ENCODE measurements around the gene REG4. TPM values are rescaled to one million over a fixed set of nuclear protein-coding genes. Genes with fewer than 3 reads are reported as not detected.

Gene REG4
- total and polyA plus RNA-seq, 2 donors (not counting 1 experiment from before 2014, with no cell fraction given) = not detected

GRCh38 chr1:119805746-119806145 is 5.5 kb downstream of the REG4 start:
- TF ChIP-seq EZH2 (IDR thresholded peaks at IDR 0.05; ENCODE audit: low read length, missing control alignments) = no peak
- TF ChIP-seq CTCF (conservative IDR thresholded peaks at IDR 0.05 in 1 of 2, IDR thresholded peaks at IDR 0.05 in 1 of 2; ENCODE audit: low read depth in 1 of 2, low read length in 2 of 2) = no peak

GRCh38 chr1:119805247-119805646 is 6.0 kb downstream of the REG4 start:
- Histone ChIP-seq H3K4me3 (replicated peaks in 1 of 4; ENCODE audit: control extremely low read depth in 1 of 4, insufficient read depth in 1 of 4, low read depth in 3 of 4, low read length in 4 of 4) (no peak overlapping the region), H4K20me1 (ENCODE audit: control insufficient read depth, extremely low read depth, insufficient read depth, low read length) (no peaks in the 10 kb centered on the region), H3K36me3 (ENCODE audit: control insufficient read depth, insufficient read depth, low read length) (no peaks in the 10 kb centered on the region), H3K4me1 (ENCODE audit: control insufficient read depth, extremely low read depth, insufficient read depth, low read length) (no peaks in the 10 kb centered on the region), H3K27ac (ENCODE audit: insufficient read depth, low read length) (no peak overlapping the region), H3K9ac (ENCODE audit: insufficient read depth, low read length) (no peak overlapping the region), H3K79me2 (ENCODE audit: control insufficient read depth, insufficient read depth, low read length) (no peaks in the 10 kb centered on the region), H3K9me3 (ENCODE audit: control insufficient read depth, insufficient read depth, low read depth, low read length) (no peaks in the 10 kb centered on the region), H3K4me2 (ENCODE audit: extremely low read depth, insufficient read depth, low read length) (no peak overlapping the region), H2AFZ (ENCODE audit: low read length) (no peak overlapping the region), H3K27me3 (ENCODE audit: control insufficient read depth, insufficient read depth, low read length) (peaks cover 21% of the 10 kb centered on the region)
- no peak for TF ChIP-seq CTCF (conservative IDR thresholded peaks at IDR 0.05 in 1 of 2, IDR thresholded peaks at IDR 0.05 in 1 of 2; ENCODE audit: low read depth in 1 of 2, low read length in 2 of 2)
- no peak for TF ChIP-seq EZH2 (IDR thresholded peaks at IDR 0.05; ENCODE audit: low read length, missing control alignments)
- no peak for DNase-seq (ENCODE audit: low read depth in 2 of 2)

More at GRCh38 chr1:119805746-119806145, 5.5 kb downstream of the REG4 start:
- Histone ChIP-seq H3K4me3 (replicated peaks in 1 of 4; ENCODE audit: control extremely low read depth in 1 of 4, insufficient read depth in 1 of 4, low read depth in 3 of 4, low read length in 4 of 4) (no peak overlapping the region), H3K4me2 (ENCODE audit: extremely low read depth, insufficient read depth, low read length) (no peak overlapping the region), H4K20me1 (ENCODE audit: control insufficient read depth, extremely low read depth, insufficient read depth, low read length) (no peaks in the 10 kb centered on the region), H3K79me2 (ENCODE audit: control insufficient read depth, insufficient read depth, low read length) (no peaks in the 10 kb centered on the region), H3K27ac (ENCODE audit: insufficient read depth, low read length) (no peak overlapping the region), H3K36me3 (ENCODE audit: control insufficient read depth, insufficient read depth, low read length) (no peaks in the 10 kb centered on the region), H2AFZ (ENCODE audit: low read length) (no peak overlapping the region), H3K27me3 (ENCODE audit: control insufficient read depth, insufficient read depth, low read length) (peaks cover 21% of the 10 kb centered on the region), H3K4me1 (ENCODE audit: control insufficient read depth, extremely low read depth, insufficient read depth, low read length) (no peaks in the 10 kb centered on the region), H3K9me3 (ENCODE audit: control insufficient read depth, insufficient read depth, low read depth, low read length) (no peaks in the 10 kb centered on the region), H3K9ac (ENCODE audit: insufficient read depth, low read length) (no peak overlapping the region)
- no peak for DNase-seq (ENCODE audit: low read depth in 2 of 2)

GRCh38 chr1:119799599-119800177 is 11.6 kb downstream of the REG4 start:
- Histone ChIP-seq H3K4me3 (replicated peaks in 1 of 4; ENCODE audit: control extremely low read depth in 1 of 4, insufficient read depth in 1 of 4, low read depth in 3 of 4, low read length in 4 of 4) (no peak overlapping the region), H3K27ac (ENCODE audit: insufficient read depth, low read length) (no peak overlapping the region), H3K27me3 (ENCODE audit: control insufficient read depth, insufficient read depth, low read length) (peaks cover 8% of the 10 kb centered on the region), H3K4me2 (ENCODE audit: extremely low read depth, insufficient read depth, low read length) (no peak overlapping the region), H3K36me3 (ENCODE audit: control insufficient read depth, insufficient read depth, low read length) (no peaks in the 10 kb centered on the region), H3K79me2 (ENCODE audit: control insufficient read depth, insufficient read depth, low read length) (no peaks in the 10 kb centered on the region), H3K9me3 (ENCODE audit: control insufficient read depth, insufficient read depth, low read depth, low read length) (no peaks in the 10 kb centered on the region), H4K20me1 (ENCODE audit: control insufficient read depth, extremely low read depth, insufficient read depth, low read length) (no peaks in the 10 kb centered on the region), H3K4me1 (ENCODE audit: control insufficient read depth, extremely low read depth, insufficient read depth, low read length) (no peaks in the 10 kb centered on the region), H2AFZ (ENCODE audit: low read length) (no peak overlapping the region), H3K9ac (ENCODE audit: insufficient read depth, low read length) (no peak overlapping the region)
- no peak for DNase-seq (ENCODE audit: low read depth in 2 of 2)
- TF ChIP-seq CTCF (conservative IDR thresholded peaks at IDR 0.05 in 1 of 2, IDR thresholded peaks at IDR 0.05 in 1 of 2; ENCODE audit: low read depth in 1 of 2, low read length in 2 of 2) = no peak
- no peak for TF ChIP-seq EZH2 (IDR thresholded peaks at IDR 0.05; ENCODE audit: low read length, missing control alignments)

Measured in fibroblast of lung (primary cell).